ENCODE measurements around the gene TPM4.

The TPM4 gene

GRCh38 chr19:16124953-16125352 lies 48.7 kb downstream of the TPM4 start:
- H3K27me3 ChIP-seq (replicated peaks; ENCODE audit: control insufficient read depth, insufficient read depth, low read length), result no peaks in the 10 kb centered on the region
- no peak overlapping the region for H3K4me3 ChIP-seq (replicated peaks; ENCODE audit: low read depth, low read length)
- no peak for TF ChIP-seq CTCF (IDR thresholded peaks at IDR 0.05; ENCODE audit: insufficient read depth, low read length, poor library complexity, severe bottlenecking)
- no peak for DNase-seq (ENCODE audit: extremely low read depth, insufficient read length)
- H3K36me3 ChIP-seq (ENCODE audit: control insufficient read depth, insufficient read depth, low read length), result peaks cover 80% of the 10 kb centered on the region

GRCh38 chr19:16125737-16126495 lies 49.6 kb downstream of the TPM4 start:
- TF ChIP-seq CTCF (IDR thresholded peaks at IDR 0.05; ENCODE audit: insufficient read depth, low read length, poor library complexity, severe bottlenecking), result no peak
- peaks cover 78% of the 10 kb centered on the region for H3K36me3 ChIP-seq (ENCODE audit: control insufficient read depth, insufficient read depth, low read length)
- H3K27me3 ChIP-seq (replicated peaks; ENCODE audit: control insufficient read depth, insufficient read depth, low read length), result no peaks in the 10 kb centered on the region
- no peak overlapping the region for H3K4me3 ChIP-seq (replicated peaks; ENCODE audit: low read depth, low read length)
- no peak for DNase-seq (ENCODE audit: extremely low read depth, insufficient read length)

- Histone ChIP-seq H3K36me3 (ENCODE audit: control insufficient read depth, insufficient read depth, low read length) (peaks cover 70% of the 10 kb centered on the region), H3K4me3 (replicated peaks; ENCODE audit: low read depth, low read length) (no peak overlapping the region), H3K27me3 (replicated peaks; ENCODE audit: control insufficient read depth, insufficient read depth, low read length) (no peaks in the 10 kb centered on the region)
- TF ChIP-seq CTCF (IDR thresholded peaks at IDR 0.05; ENCODE audit: insufficient read depth, low read length, poor library complexity, severe bottlenecking), result no peak
- DNase-seq (ENCODE audit: extremely low read depth, insufficient read length), result no peak
These were observed 50.8 kb downstream of the TPM4 start for GRCh38 chr19:16127080-16127479.

- DNase-seq (ENCODE audit: extremely low read depth, insufficient read length), result no peak
- no peak overlapping the region for H3K4me3 ChIP-seq (replicated peaks; ENCODE audit: low read depth, low read length)
- H3K27me3 ChIP-seq (replicated peaks; ENCODE audit: control insufficient read depth, insufficient read depth, low read length), result no peaks in the 10 kb centered on the region
- no peak for TF ChIP-seq CTCF (IDR thresholded peaks at IDR 0.05; ENCODE audit: insufficient read depth, low read length, poor library complexity, severe bottlenecking)
- H3K36me3 ChIP-seq (ENCODE audit: control insufficient read depth, insufficient read depth, low read length), result peaks cover 70% of the 10 kb centered on the region
These were observed 51.6 kb downstream of the TPM4 start for GRCh38 chr19:16127776-16128371.

- peaks cover 52% of the 10 kb centered on the region for H3K36me3 ChIP-seq (ENCODE audit: control insufficient read depth, insufficient read depth, low read length)
- no peak for DNase-seq (ENCODE audit: extremely low read depth, insufficient read length)
These were observed 55.4 kb downstream of the TPM4 start for GRCh38 chr19:16131648-16132047.

More at GRCh38 chr19:16131648-16132047, 55.4 kb downstream of the TPM4 start:
- no peak for TF ChIP-seq CTCF (IDR thresholded peaks at IDR 0.05; ENCODE audit: insufficient read depth, low read length, poor library complexity, severe bottlenecking)
- no peak overlapping the region for H3K4me3 ChIP-seq (replicated peaks; ENCODE audit: low read depth, low read length)
- no peaks in the 10 kb centered on the region for H3K27me3 ChIP-seq (replicated peaks; ENCODE audit: control insufficient read depth, insufficient read depth, low read length)

Measured in GM06990 (cell line).